ENCODE data around the gene DISP3.

DISP3 gene

DNA sequence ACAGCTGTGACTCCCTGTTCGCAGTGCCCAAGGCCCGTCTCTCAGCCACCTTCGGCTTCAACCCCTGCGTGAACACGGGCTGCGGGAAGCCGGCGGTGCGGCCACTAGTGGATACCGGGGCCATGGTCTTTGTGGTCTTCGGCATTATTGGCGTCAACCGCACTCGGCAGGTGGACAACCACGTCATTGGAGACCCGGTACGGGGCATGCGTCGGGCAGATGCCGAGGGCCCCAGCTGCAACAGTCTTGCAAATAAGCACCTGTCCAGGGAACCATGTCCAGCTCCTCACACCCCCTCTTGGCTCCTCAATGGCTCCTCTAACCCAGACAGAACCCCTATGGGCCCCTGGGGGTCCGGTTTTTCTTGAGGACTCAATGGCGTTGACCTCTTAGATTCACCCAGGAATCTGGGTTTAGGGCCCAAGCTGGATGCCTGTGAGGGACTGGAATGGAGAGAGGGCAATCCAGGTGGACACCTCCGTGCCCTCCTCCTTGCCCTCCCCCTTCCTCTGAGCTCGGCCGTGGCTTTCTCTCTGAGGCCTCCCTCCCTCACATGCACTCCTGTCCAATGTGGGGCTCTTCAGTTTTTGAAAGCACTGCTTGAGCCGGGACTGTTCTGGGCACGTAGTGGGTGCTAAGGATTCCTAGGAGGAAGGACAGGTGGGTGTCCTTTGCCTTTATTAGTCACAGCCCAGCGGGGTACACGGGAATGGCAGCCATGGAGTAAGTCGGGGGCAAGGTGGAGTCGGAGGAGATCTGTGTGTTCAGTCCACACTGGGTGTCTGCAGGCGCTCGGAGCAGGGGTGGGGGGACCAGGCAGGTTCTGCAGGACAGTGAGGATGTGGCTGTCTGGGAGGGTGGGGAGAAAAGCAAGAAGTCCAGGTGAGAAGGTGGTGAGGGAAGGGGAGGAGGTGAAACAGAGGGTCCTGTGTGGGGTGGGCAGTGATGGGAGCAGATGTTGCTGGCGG lies 51.1 kb downstream of the DISP3 start:
- DNase-seq: no peak

DNA sequence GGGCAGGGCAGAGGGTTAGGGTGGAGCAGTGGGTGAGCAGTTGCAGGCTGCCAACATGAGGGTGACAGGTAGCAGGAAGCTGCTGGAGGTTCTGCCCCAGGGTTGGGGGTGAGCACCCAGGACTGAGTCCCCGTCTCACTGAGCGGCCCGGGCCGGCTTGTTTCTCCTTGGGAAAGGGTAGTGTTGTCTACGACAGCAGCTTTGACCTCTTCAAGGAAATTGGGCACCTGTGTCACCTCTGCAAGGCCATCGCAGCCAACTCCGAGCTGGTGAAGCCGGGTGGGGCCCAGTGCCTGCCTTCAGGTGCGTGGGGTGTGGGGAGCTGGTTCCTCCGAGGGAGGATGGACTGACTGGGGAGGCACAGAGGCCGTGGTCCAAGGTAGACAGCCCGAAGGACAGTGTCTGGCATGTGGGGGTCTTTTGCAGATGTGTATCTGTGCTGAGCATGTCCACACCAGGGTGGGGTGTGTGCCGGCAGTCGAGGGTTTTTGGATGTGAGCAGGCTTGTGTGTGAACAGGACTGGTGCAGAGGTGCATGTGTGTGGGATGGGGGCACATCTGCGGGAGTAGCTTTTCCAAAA lies 51.9 kb downstream of the DISP3 start:
- no peak for DNase-seq

DNA sequence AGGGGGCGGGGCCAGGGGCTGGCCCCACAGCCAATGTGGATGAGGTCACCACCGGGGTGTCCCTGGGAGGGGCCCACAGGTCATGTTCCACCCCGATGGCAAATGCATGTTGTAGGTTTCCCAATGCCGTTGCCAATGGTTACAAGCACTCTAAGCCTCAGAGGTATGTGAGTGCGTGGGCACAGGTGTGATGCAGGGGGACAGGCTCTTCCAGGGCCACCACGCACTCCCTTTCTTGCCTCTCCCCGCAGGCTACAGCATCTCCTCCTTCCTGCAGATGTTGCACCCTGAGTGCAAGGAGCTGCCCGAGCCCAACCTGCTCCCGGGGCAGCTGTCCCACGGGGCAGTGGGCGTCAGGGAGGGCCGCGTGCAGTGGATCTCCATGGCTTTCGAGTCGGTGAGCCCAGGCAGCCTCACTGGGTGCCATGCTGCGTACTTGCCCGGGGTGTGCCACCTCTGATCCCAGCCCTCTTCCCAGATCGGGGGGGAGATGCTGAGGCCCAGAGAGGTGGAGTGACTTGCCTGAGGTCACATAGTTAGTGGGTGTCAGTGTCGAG lies 52.4 kb downstream of the DISP3 start:
- no peak for DNase-seq

- no peak for DNase-seq
Measured at GRCh38 chr1:11531943-11532342, 53.0 kb downstream of the DISP3 start.

- no peak for DNase-seq
Measured at GRCh38 chr1:11533790-11534787, 55.1 kb downstream of the DISP3 start.

GRCh38 chr1:11534846-11535245 lies 55.9 kb downstream of the DISP3 start:
- no peak for DNase-seq

DNA sequence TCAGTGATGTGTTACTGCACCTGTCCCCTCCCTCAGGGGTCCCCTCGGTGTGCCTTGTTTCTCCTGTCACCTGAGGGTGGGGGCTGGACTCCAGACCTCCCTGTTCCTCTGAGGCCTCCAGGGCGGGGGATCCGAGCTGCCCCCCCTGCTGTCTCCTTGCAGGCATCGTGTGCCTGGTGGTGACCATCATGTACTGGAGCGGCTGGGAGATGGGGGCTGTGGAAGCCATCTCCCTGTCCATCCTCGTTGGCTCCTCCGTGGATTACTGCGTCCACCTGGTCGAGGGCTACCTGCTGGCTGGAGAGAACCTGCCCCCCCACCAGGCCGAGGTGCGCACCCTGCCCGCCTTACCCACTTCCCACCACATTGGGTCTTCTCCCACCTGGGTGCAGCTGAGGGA lies 56.4 kb downstream of the DISP3 start:
- DNase-seq: no peak

DNA sequence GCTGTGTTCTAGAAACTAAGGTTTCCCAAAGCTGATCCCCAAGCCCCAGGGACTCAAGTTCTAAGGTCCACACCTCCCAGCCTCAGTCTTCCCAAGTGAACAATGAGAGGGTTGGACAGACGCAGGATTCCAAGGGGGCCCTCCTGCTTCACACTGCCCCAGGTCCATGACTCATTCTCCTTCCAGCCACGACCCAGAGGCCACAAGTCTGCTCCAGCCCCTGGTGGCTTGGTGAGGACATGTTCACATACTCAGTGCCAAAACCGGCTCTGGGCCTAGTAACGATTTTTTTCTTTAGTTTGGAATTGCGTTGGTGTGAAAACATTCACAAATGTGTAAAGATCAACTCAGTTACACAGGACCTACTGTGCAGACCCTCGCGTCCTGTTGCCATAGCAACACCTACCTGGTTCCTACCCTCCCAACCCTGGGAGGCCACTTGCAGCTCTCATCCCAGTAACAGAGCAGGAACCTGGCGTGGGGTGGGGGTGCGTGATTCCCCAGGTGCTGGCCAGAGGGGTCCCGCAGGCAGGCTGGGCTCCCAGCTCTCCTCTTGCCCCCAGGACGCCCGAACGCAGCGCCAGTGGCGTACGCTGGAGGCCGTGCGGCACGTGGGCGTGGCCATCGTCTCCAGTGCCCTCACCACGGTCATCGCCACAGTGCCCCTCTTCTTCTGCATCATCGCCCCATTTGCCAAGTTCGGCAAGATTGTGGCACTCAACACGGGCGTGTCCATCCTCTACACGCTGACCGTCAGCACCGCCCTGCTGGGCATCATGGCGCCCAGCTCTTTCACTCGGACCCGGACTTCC lies 57.0 kb downstream of the DISP3 start:
- no peak for DNase-seq

GRCh38 chr1:11536573-11537379 lies 57.8 kb downstream of the DISP3 start:
- DNase-seq: no peak

DNA sequence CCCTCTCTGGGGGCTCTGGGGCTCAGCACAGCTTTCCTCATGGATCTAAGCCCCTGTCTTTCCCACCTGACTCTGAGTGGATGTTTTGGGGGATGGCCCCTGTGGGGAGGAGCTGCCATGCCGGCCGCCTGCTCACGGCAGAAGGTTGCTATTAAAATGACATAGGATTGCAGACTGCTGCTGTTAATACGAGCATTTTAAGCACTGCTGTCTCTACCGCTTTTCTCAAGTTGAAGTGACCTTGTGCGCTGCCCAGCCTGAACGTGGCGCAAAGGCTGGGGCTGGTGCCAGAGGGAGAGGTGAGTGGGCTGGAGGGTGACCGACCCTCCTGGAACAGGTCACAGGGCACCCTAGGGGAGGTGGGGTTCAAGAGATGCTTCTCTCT lies 58.4 kb downstream of the DISP3 start:
- DNase-seq: no peak

DNA sequence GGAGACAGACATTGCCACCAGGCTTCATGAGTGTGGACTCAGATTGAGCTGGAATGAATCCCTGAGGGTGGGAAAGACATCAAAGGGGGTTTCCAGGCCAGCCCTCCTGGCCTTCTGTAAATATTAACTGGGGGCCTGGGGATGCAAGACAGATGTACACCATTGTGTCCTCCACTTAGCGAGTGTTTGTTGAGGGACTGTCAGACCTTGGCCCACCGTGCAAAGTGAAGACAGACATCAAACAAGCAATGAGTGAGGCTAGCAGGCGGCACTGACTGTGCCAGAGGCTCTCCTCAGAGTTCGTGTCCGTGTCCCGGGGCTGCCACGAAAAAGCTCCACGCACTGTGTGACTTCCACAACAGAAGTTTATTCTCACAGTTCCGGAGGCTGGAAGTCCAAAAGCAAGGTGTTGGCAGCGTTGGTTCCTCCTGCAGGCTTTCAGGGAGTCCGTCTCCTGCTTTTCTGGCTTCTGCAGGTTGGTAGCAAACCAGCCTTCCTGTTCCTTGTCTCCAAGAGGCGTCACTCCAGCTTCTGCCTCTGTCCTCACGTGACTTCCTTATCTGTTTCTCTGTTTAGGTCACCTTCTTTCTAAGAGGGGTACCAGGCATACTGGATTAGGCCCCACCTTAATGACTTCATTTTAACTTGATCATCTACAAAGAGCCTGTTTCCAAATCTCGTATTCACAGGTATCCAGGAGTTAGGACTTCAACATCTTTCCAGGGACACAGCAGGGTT lies 59.1 kb downstream of the DISP3 start:
- no peak for DNase-seq

DNA sequence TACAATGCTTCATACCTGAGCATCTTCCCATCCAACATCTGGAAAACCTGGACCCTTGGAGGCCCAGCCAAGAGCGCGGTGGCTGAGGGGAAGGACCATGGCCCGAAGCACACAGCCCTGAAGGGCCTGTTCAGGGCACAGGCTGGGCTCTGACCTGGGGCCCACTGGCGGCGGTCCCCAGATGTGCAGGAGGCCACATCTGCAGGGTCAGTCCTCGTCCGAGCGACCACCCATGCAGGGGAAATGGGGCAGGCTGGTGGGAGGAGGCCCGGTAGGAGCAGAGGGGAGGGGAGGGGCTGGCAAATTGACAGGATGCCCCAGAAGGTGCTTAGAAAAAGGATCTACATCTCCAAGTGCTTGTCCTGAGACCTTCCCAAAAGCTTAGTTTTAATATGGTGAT lies 59.9 kb downstream of the DISP3 start:
- no peak for DNase-seq

- no peak for DNase-seq
Measured at GRCh38 chr1:11539850-11540772, 61.2 kb downstream of the DISP3 start.

- DNase-seq: no peak
Measured at GRCh38 chr1:11540773-11541160, 61.8 kb downstream of the DISP3 start.

GRCh38 chr1:11541236-11541635 lies 62.3 kb downstream of the DISP3 start:
- DNase-seq: no peak

DNA sequence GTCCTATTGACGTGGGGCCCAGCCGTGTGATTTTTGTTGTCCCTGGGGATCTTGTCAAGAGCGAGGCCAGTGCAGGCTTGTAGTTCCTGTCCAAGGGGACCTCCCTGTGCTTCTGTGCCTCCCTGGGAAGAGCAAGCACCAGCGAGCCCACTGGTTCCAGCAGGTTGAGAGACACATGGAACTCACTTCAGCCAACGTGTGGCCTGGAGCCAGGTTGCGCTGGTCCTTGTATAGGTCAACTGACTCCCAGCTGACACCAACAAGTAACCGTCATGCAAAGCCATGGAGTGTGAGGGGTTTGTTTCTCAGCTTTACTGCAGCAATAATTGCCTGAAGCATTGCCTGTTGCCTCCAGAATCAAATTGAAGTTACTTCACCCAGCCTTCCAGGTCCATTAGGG lies 63.0 kb downstream of the DISP3 start:
- DNase-seq: no peak

- DNase-seq: no peak
Measured at GRCh38 chr1:11543392-11543791, 64.4 kb downstream of the DISP3 start.

- DNase-seq: no peak
Measured at GRCh38 chr1:11543796-11544195, 64.8 kb downstream of the DISP3 start.

GRCh38 chr1:11546456-11546855 lies 67.5 kb downstream of the DISP3 start:
- no peak for DNase-seq

All from CD4-positive, alpha-beta T cell treated with Interleukin-4 for 1 hour (primary cell).